DND-41 (cell line): Measurements from ENCODE around the gene ITPR1.

Source experiments
- ATAC-seq: fragments of 200-7000 bp; cut with Tn5 transposase; 3 replicates; pipeline ENCODE4 v1.9.1; 2021; ENCODE audit warnings: low read depth; ENCODE audit not compliant: insufficient read depth
- DNase-seq: peaks from one replicate; pipeline ENCODE4 v3.0.0-alpha.2; 2020
- H2AFZ ChIP-seq: 2 replicates; pipeline ENCODE4 v1.6.0; 2012; ENCODE audit warnings: low read depth, low read length
- H3K27ac ChIP-seq: 2 replicates; pipeline ENCODE4 v1.5.1; 2012; ENCODE audit warnings: low read length, inconsistent platforms
- H3K27me3 ChIP-seq: fragments of 200-600 bp; sonication (generic); 2 replicates; pipeline ENCODE4 v1.6.0; 2012; ENCODE audit warnings: low read length, mild to moderate bottlenecking, inconsistent platforms; ENCODE audit not compliant: insufficient read depth, poor library complexity
- H3K36me3 ChIP-seq: 2 replicates; pipeline ENCODE4 v1.5.1; 2012; ENCODE audit warnings: low read length, inconsistent platforms; ENCODE audit not compliant: insufficient read depth
- H3K4me1 ChIP-seq: 2 replicates; pipeline ENCODE4 v1.5.1; 2012; ENCODE audit warnings: mild to moderate bottlenecking, low read length; ENCODE audit not compliant: insufficient read depth
- H3K4me2 ChIP-seq: 2 replicates; pipeline ENCODE4 v1.6.0; 2012; ENCODE audit warnings: mild to moderate bottlenecking, moderate library complexity, low read length, inconsistent platforms; ENCODE audit not compliant: insufficient read depth
- H3K4me3 ChIP-seq, 2 experiments: fragments of 200-600 bp in 1 of 2; shearing (Covaris generic) in 1 of 2; 2 replicates each; pipeline ENCODE4 v1.5.1; 2012 to 2016; ENCODE audit warnings: inconsistent platforms in 2 of 2, low read length in 2 of 2, mild to moderate bottlenecking in 2 of 2, low read depth in 1 of 2, moderate library complexity in 1 of 2
- H3K79me2 ChIP-seq: 2 replicates; pipeline ENCODE4 v1.6.0; 2012; ENCODE audit warnings: low read length, inconsistent platforms; ENCODE audit not compliant: insufficient read depth
- H3K9ac ChIP-seq: 2 replicates; pipeline ENCODE4 v1.6.0; 2012; ENCODE audit warnings: low read depth, mild to moderate bottlenecking, inconsistent platforms, low read length, moderate library complexity
- H3K9me3 ChIP-seq: 2 replicates; pipeline ENCODE4 v1.5.1; 2012; ENCODE audit warnings: low read length, moderate library complexity, mild to moderate bottlenecking, inconsistent platforms; ENCODE audit not compliant: insufficient read depth, severe bottlenecking
- H4K20me1 ChIP-seq: 2 replicates; pipeline ENCODE4 v1.6.0; 2012; ENCODE audit warnings: low read length; ENCODE audit not compliant: insufficient read depth
- CTCF ChIP-seq: IDR thresholded peaks from 2 replicates; pipeline ENCODE4 v1.5.1; 2012; ENCODE audit warnings: borderline replicate concordance, low read length, moderate library complexity, mild to moderate bottlenecking; ENCODE audit not compliant: poor library complexity, severe bottlenecking; ENCODE audit errors: extremely low read depth
- EZH2 ChIP-seq: IDR thresholded peaks from 3 replicates; pipeline ENCODE4 v1.6.1; 2012; ENCODE audit warnings: borderline replicate concordance, low read depth, mild to moderate bottlenecking, moderate library complexity, low read length, inconsistent platforms; ENCODE audit not compliant: severe bottlenecking

ITPR1 gene

GRCh38 chr3:4647411-4647810 is 154.3 kb downstream of the ITPR1 start:
- TF ChIP-seq EZH2, result no peak
- no peak for TF ChIP-seq CTCF

GRCh38 chr3:4655145-4656045 is 162.2 kb downstream of the ITPR1 start:
- Histone ChIP-seq H2AFZ (no peak overlapping the region), H3K36me3 (no peaks in the 10 kb centered on the region)
- no peak for ATAC-seq

More at GRCh38 chr3:4647411-4647810, 154.3 kb downstream of the ITPR1 start:
- Histone ChIP-seq H3K9me3 (no peaks in the 10 kb centered on the region), H3K27ac (no peak overlapping the region), H3K4me2 (no peak overlapping the region), H3K36me3 (peaks cover 18% of the 10 kb centered on the region; the same call in 1 of the 2 replicates), H3K4me1 (no peaks in the 10 kb centered on the region), H3K4me3 (no peak overlapping the region), H4K20me1 (no peaks in the 10 kb centered on the region), H3K27me3 (no peaks in the 10 kb centered on the region), H3K79me2 (no peaks in the 10 kb centered on the region), H3K9ac (no peak overlapping the region), H2AFZ (no peak overlapping the region)
- no peak for DNase-seq
- no peak for ATAC-seq

GRCh38 chr3:4656059-4656458 is 162.9 kb downstream of the ITPR1 start:
- no peak overlapping the region for H3K4me3 ChIP-seq
- H3K4me1 ChIP-seq, result no peaks in the 10 kb centered on the region
- no peaks in the 10 kb centered on the region for H4K20me1 ChIP-seq
- no peak overlapping the region for H3K9ac ChIP-seq
- H3K9me3 ChIP-seq, result no peaks in the 10 kb centered on the region
- H3K27ac ChIP-seq, result no peak overlapping the region
- H3K4me2 ChIP-seq, result no peak overlapping the region
- no peaks in the 10 kb centered on the region for H3K27me3 ChIP-seq
- no peak overlapping the region for H2AFZ ChIP-seq
- peak; percentile 48 for DNase-seq
- no peaks in the 10 kb centered on the region for H3K36me3 ChIP-seq
- peak; percentile 79 for ATAC-seq
- TF ChIP-seq EZH2, result no peak
- TF ChIP-seq CTCF, result peak; percentile 74
- H3K79me2 ChIP-seq, result no peaks in the 10 kb centered on the region

More at GRCh38 chr3:4655145-4656045, 162.2 kb downstream of the ITPR1 start:
- no peak for DNase-seq
- no peak for TF ChIP-seq CTCF
- Histone ChIP-seq H3K4me3 (no peak overlapping the region), H3K4me1 (no peaks in the 10 kb centered on the region), H3K9ac (no peak overlapping the region), H3K27me3 (no peaks in the 10 kb centered on the region), H3K9me3 (no peaks in the 10 kb centered on the region), H3K27ac (no peak overlapping the region), H3K4me2 (no peak overlapping the region), H3K79me2 (no peaks in the 10 kb centered on the region), H4K20me1 (no peaks in the 10 kb centered on the region)
